Esophagus squamous epithelium (tissue), 5 donors: Measurements from ENCODE around the gene LONP1. TPM values are rescaled to one million over a fixed set of nuclear protein-coding genes. Genes with fewer than 3 reads are reported as not detected.

Source experiments
- DNase-seq: peaks from one replicate; lab custom pipeline; 2025; lab: John Stamatoyannopoulos, UW
- H3K27ac ChIP-seq, 4 donors: fragments of 200-600 bp; sonication (generic); one replicate each; pipeline ENCODE4 v1.5.1; 2016 to 2019; ENCODE audit warnings: mild to moderate bottlenecking in 1 of 4
- H3K27me3 ChIP-seq, 4 donors: fragments of 200-600 bp; sonication (generic); 1 replicate in 3 of 4; 2 replicates in 1 of 4; pipeline versions ENCODE4 v1.5.1 to v1.6.0; 2017 to 2021; ENCODE audit warnings: antibody characterized with exemption in 1 of 4
- H3K36me3 ChIP-seq, 3 donors: fragments of 200-600 bp; sonication (generic); one replicate each; pipeline ENCODE4 v1.5.1; 2016 to 2019
- H3K4me1 ChIP-seq, 3 donors: fragments of 200-600 bp; sonication (generic); one replicate each; pipeline ENCODE4 v1.5.1; 2017 to 2019
- H3K4me3 ChIP-seq, 4 donors: fragments of 200-600 bp; sonication (generic); 1 replicate in 3 of 4; 2 replicates in 1 of 4; pipeline ENCODE4 v1.5.1; 2016 to 2019; ENCODE audit warnings: mild to moderate bottlenecking in 2 of 4, moderate library complexity in 1 of 4
- H3K9me3 ChIP-seq, 3 donors: fragments of 200-600 bp; sonication (generic); one replicate each; pipeline ENCODE4 v1.5.1; 2016 to 2019
- POLR2A ChIP-seq, 4 donors: fragments of 450-650 bp; IDR thresholded peaks; one replicate each; pipeline ENCODE4 v1.6.1; 2017; ENCODE audit warnings: antibody characterized with exemption in 4 of 4, mild to moderate bottlenecking in 4 of 4, moderate library complexity in 3 of 4
- WGBS, 2 donors: methylation state at CpG; one replicate each; pipeline ENCODE4 v1.1.5; 2018; 5-methylcytosine and 5-hydroxymethylcytosine counted together
- intact Hi-C: fragments of 100-400 bp; cut with DNase I; formaldehyde crosslinking; loops from one replicate; pipeline ENCODE4 v1.15.0; 2022
- total RNA-seq, 4 donors: library from RNA; depleted of rRNA; stranded (reverse); fragments of >200 nt; gene quantifications; one replicate each; pipeline ENCODE4 v1.1.0, GENCODE V29; 2016
- TF ChIP-seq, protein P1 (sequence below), 6 experiments: fragments of 450-650 bp in 4 of 6; fragments of 200-600 bp in 2 of 6; sonication (generic) in 2 of 6; IDR thresholded peaks; one replicate each; pipeline ENCODE4 v1.5.1; 2016 to 2019; ENCODE audit warnings: antibody characterized with exemption in 6 of 6, mild to moderate bottlenecking in 4 of 6, moderate library complexity in 4 of 6
- donor health status: DM: yes; HTN: yes; CAD: no.

The LONP1 gene
- total RNA-seq, 4 donors from 2014 or later = 38.0 to 68.5 (median 51.2) TPM

DNA sequence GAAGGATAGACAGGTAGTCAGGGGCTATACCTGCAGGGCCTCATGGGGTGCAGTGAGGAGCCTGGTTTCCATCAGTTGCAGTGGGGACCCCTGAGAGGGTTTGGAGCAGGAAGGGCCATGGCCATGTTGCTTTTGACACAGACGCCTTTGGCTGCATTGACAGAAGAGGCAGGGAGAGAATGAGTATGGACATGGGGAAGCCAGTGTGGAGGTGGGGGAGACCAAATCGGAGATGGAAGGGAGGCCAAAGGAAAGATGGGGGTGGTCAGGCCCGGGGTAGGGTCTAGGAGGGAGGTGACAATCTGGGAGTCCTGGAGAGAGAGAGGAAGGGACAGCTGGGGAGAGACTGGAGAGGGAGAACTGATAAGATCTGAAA lies 37.9 kb downstream of the LONP1 start:
- Histone ChIP-seq H3K4me1 (peaks cover 5 to 37% (median 17%) of the 10 kb centered on the region in 3 donors), H3K27me3 (no peaks in the 10 kb centered on the region), H3K4me3 (no peak overlapping the region), H3K27ac (no peak overlapping the region), H3K36me3 (peaks cover 0 to 12% (median 0%) of the 10 kb centered on the region in 3 donors), H3K9me3 (no peaks in the 10 kb centered on the region)
- intact Hi-C loops = loop anchor here (10.0 kb wide), 1 partner anchor 57 kb away; the partner anchor contains the start of genes SAFB and SAFB2
- WGBS, 2 donors = 88 to 91% methylated on average over 3 of the region's 3 CpGs
- no peak for DNase-seq
- TF ChIP-seq POLR2A (IDR thresholded peaks at IDR 0.05) = no peak
- TF ChIP-seq, protein P1, sequence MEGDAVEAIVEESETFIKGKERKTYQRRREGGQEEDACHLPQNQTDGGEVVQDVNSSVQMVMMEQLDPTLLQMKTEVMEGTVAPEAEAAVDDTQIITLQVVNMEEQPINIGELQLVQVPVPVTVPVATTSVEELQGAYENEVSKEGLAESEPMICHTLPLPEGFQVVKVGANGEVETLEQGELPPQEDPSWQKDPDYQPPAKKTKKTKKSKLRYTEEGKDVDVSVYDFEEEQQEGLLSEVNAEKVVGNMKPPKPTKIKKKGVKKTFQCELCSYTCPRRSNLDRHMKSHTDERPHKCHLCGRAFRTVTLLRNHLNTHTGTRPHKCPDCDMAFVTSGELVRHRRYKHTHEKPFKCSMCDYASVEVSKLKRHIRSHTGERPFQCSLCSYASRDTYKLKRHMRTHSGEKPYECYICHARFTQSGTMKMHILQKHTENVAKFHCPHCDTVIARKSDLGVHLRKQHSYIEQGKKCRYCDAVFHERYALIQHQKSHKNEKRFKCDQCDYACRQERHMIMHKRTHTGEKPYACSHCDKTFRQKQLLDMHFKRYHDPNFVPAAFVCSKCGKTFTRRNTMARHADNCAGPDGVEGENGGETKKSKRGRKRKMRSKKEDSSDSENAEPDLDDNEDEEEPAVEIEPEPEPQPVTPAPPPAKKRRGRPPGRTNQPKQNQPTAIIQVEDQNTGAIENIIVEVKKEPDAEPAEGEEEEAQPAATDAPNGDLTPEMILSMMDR (IDR thresholded peaks at IDR 0.05) = no peak

DNA sequence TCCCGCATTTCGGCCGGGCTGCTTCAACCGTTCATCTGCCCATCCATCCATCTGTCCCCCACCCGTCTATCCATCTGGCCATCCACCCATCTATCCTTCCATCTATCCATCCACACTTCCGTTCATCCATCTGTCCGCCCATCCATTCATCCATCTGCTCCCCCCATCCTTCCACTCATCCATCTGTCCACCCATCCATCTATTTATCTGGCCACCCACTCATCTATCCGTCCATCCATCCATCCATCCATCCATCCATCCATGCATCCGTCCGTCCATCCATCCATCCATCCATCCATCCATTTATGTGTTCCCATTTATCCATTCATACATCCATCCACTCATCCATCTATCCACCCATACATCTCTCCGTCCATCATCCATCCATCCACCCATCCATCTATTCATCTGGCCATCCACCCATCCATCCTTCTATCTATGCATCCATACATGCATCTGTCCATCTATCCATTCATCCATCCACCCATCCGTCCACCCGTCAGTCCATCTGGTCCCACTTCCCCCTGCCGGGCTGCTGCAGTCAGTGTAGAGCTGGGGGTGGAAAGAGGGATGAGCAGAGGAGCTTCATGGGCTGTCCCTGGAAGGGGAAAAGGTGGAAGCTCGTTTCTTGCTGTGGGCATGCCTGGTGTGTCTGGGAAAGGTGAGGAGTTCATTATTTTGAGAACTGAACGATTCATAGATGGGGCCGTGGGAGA lies 38.4 kb downstream of the LONP1 start:
- Histone ChIP-seq H3K4me3 (peak overlapping the region in 3 of 4 donors; percentile 85 to 95 (median 90)), H3K27me3 (no peaks in the 10 kb centered on the region), H3K9me3 (no peaks in the 10 kb centered on the region), H3K36me3 (peaks cover 0 to 12% (median 0%) of the 10 kb centered on the region in 3 donors), H3K27ac (peak overlapping the region in 2 of 4 donors; percentile 94 to 97), H3K4me1 (peaks cover 5 to 33% (median 17%) of the 10 kb centered on the region in 3 donors)
- WGBS, 2 donors = 61 to 64% methylated on average over 17 of the region's 17 CpGs
- intact Hi-C loops = loop anchor here (10.0 kb wide), 1 partner anchor 57 kb away; the partner anchor contains the start of genes SAFB and SAFB2
- no peak for TF ChIP-seq POLR2A (IDR thresholded peaks at IDR 0.05)
- TF ChIP-seq, protein P1 (IDR thresholded peaks at IDR 0.05) = no peak
- DNase-seq = no peak

DNA sequence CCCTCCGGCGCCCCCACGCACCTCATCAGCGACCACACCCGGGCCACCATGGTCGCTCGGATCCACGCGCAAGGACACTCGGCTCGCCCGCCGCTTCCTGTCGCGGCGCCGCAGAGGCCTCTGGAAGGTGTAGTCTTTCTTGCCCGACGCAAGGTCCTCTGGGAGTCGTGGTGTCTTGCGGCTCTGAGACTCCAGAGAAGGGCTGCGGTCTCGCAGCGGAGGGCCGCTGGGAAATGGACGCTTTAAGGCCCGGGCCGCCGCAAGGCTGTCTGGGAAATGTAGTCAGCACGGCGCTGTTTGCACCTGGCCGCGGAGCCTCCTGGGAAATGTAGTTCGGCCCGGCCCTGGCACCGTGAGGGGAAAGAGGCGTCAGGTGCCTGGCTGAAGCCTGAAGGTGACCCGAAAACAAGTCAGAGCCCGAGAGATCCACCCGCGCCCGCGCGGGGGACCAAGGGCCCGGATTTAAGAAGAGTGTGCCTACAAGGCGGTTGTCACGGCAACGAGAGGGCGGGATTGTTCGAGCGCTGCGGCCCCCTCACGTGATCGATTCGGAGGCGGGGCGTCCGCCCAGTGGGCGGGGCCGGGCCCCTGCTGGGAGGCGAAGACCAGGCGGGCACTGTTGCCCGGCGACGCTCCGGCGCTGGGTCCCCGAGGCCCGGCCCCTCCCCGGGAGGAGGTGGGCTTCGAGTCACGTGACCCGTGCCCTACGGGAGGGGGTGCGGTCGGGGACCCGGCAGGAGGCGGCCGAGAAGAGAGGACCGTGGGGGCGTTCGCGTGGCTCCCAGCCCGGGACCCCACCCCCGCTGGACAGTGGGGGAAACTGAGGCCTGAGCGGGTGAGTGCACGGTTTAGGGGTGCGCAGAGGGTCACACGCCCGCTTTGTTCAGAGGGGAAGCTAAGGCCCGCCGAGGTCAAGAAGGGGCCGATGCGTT lies 39.2 kb downstream of the LONP1 start, which contains the start of the genes HSD11B1L and MICOS13:
TSS of gene HSD11B1L (plus strand) at position 591 of the 932 bp plus-strand sequence. CDS start 3,806 bp downstream, outside the sequence.
TSS of gene MICOS13 (minus strand) at position 80 of the 932 bp plus-strand sequence. CDS start at position 50, 30 bp downstream.
- H3K27me3 ChIP-seq = no peaks in the 10 kb centered on the region
- peak within 1 kb of the TSS; percentile 90 to 97 (median 92) for H3K27ac ChIP-seq
- H3K36me3 ChIP-seq = peaks cover 0 to 12% (median 0%) of the 10 kb centered on the region in 3 donors
- no peaks in the 10 kb centered on the region for H3K9me3 ChIP-seq
- 1 to 12% methylated on average over 7 to 31 of the region's 94 CpGs for WGBS, 2 donors
- TF ChIP-seq, protein P1 (IDR thresholded peaks at IDR 0.05) = peak in 1 of 6 experiments; percentile 26
- TF ChIP-seq POLR2A (IDR thresholded peaks at IDR 0.05) = no peak
- peak within 1 kb of the TSS; percentile 85 to 96 (median 92) for H3K4me3 ChIP-seq
- H3K4me1 ChIP-seq = peaks cover 5 to 24% (median 12%) of the 10 kb centered on the region in 3 donors
- intact Hi-C loops = loop anchor here (10.0 kb wide), 1 partner anchor 56 kb away; the partner anchor contains the start of genes SAFB and SAFB2
- DNase-seq = peak; percentile 91

DNA sequence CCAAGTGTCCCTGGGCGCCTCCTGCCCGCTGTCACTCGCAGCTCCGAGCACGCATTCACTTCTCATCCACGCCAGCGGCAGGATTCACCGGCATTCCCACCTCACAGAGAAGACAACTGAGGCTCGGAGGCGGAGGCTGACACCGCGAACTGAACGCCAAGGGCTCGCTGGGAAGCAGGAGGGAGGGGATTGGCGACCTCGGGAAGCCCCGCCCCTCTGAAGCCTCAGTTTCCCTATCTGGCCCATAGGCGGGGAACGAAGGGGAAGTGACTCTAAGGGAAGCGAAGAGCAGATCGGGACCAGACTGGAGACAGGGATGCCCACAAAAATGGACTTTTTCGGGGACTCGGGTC lies 39.9 kb downstream of the LONP1 start:
- peak overlapping the region; percentile 90 to 97 (median 92) for H3K27ac ChIP-seq
- H3K36me3 ChIP-seq = peaks cover 0 to 12% (median 0%) of the 10 kb centered on the region in 3 donors
- no peaks in the 10 kb centered on the region for H3K9me3 ChIP-seq
- DNase-seq = no peak
- peak overlapping the region; percentile 85 to 96 (median 92) for H3K4me3 ChIP-seq
- TF ChIP-seq, protein P1 (IDR thresholded peaks at IDR 0.05) = peak in 1 of 6 experiments; percentile 16
- peak in 2 of 4 donors; percentile 13 to 28 for TF ChIP-seq POLR2A (IDR thresholded peaks at IDR 0.05)
- intact Hi-C loops = loop anchor here (10.0 kb wide), 1 partner anchor 55 kb away; the partner anchor contains the start of genes SAFB and SAFB2
- peaks cover 5 to 24% (median 12%) of the 10 kb centered on the region in 3 donors for H3K4me1 ChIP-seq
- no peaks in the 10 kb centered on the region for H3K27me3 ChIP-seq
- 0% methylated on average over 13 to 15 of the region's 23 CpGs for WGBS, 2 donors
